ENCODE measurements around the gene ZNG1F.
"Not testable (repeated sequence)": the region's sequence is repeated elsewhere in the genome, so short reads cannot be mapped to it uniquely, and the experiment has no call there.

Gene ZNG1F

DNA sequence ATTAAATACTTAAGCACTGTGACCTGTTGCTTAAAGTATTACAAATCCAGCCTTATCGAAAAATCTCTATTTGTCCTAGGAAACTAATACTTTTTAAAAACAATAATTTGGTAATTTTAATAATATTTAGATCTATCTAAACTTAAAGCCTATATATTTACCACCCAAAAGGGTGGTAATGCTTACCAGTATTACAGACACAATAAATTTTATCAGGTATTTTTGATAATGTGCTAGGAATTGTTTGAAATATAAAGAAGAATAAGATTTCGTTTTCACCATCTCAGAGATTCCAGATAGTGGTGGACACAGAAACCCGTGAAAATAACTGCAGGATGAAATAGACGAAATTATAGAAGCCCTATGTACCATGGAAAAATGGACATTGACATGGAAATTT lies 68.4 kb downstream of the ZNG1F start:
- not testable (repeated sequence) for DNase-seq

DNA sequence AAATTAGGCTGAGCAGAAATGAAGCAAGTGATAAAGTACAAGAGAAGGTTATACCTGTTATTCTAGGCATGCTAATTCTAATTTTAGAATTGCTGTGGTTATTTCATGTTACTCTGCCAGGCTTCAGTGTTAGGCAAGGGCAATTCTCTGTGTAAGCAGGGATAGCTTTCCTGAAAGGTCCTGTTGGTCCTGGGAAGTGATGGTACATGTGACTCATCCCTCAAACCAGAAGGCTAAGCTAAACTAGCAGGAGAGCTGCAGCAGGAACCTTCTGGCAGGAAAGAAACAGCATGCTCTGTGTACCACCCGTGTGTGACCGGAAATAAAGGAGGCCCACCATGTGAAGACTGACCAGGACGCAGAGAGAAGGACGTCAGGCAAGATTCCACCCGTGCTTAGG lies 69.4 kb downstream of the ZNG1F start:
- DNase-seq: not testable (repeated sequence)

DNA sequence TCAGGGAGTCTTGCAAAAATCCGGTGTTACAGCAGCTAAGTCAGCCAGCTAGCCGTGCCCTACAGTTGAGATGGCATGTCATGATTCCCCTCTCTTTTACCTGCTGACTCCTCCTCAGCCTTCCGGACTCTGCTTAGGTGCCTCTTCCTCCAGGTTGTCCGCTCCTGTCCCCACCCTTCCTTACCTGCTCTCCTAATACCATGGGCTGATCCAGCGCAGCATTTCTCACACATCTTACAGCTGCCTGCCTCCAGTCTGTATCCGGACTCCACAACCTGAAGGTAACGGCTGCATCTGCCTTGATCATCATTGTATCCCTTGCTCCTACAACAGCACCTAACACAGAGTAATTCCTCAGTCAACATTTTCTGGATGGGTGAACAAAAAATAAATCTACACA lies 69.8 kb downstream of the ZNG1F start:
- not testable (repeated sequence) for DNase-seq

DNA sequence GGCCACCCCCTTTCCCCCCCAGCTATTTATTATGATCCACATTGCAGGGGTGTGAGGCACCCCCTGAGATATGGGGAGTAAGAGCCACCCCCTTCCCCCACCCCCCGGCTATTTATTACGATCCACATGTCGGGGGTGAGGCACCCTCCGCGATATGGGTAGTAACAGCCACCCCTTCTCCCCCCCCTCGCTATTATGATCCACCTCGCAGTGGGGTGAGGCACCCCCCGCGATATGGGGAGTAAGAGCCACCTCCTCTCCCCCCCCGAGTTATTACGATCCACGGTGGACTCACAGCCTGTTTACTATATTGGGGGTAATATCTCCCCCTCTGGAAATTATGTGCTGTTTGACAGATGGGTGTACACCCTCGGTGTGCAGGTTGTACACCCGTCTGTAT lies 75.8 kb downstream of the ZNG1F start:
- DNase-seq: not testable (repeated sequence)

DNA sequence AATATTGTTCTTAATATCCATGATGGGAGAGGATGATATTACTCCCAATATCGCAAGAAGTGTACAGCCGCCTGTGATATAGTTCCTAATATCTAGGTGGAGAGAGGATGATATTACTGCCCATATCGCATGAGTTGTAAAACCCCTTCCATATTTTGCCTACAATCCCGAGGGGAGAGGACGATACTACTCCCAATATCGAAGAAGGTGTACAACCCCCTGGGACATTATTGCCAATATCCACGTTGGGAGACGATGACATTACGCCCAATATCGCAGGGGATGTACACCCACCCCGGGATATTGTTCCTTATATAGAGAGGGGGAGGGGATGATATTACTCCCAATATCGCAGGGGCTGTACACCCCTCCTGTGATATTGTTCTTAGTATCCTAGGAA lies 77.7 kb downstream of the ZNG1F start:
- DNase-seq: not testable (repeated sequence)

DNA sequence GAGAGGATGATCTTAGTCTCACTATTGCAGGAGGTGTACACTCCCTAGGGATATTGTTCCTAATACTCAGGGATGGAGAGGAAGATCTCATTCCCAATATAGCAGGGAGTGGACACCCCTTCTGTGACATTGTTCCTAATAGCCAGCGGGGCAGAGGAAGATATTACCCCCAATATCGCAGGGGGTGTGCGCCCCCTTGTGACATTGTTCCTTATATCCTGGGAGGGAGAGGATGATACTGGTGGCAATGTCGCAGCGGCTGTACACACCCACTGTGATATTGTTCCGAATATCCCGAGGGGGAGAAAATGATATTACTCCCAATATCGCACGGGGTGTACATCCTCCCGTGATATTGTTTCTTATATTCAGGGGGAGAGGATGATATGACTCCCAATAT lies 78.2 kb downstream of the ZNG1F start:
- DNase-seq: not testable (repeated sequence)

DNA sequence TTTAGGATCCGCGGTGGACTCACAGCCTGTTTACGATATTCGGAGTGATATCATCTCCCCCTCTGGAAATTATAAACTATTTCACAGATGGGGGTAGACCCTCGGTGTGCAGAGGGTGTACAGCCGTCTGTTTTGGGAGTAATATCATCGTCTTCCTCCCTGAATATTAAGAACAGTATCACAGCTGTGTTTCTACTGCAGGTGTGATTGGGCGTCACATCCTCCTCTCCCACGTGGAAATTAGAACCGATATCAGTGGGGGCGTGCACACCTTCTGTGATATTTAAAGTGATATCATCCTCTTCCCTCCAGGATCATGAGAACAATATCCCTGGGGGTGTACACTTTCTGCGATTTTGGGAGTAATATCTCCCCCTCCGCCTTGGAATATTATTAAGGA lies 79.9 kb downstream of the ZNG1F start:
- not testable (repeated sequence) for DNase-seq

DNA sequence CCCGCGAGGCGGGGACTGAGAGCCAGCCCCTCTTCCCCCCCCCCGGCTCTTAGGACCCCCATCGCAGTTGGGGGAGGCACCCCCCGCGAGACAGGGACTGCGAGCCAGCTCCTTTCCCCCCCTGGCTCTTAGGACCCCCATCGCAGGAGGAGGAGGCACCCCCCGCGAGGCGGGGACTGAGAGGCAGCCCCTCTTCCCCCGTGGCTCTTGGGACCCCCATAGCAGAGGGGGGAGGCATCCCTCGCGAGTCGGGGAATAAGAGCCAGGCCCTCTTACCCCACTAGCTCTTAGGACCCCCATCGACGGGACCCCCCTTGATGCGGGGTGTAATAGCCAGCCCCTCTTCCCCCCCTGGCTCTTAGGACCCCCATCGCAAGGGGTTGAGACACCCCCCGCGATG lies 80.3 kb downstream of the ZNG1F start:
- not testable (repeated sequence) for DNase-seq

DNA sequence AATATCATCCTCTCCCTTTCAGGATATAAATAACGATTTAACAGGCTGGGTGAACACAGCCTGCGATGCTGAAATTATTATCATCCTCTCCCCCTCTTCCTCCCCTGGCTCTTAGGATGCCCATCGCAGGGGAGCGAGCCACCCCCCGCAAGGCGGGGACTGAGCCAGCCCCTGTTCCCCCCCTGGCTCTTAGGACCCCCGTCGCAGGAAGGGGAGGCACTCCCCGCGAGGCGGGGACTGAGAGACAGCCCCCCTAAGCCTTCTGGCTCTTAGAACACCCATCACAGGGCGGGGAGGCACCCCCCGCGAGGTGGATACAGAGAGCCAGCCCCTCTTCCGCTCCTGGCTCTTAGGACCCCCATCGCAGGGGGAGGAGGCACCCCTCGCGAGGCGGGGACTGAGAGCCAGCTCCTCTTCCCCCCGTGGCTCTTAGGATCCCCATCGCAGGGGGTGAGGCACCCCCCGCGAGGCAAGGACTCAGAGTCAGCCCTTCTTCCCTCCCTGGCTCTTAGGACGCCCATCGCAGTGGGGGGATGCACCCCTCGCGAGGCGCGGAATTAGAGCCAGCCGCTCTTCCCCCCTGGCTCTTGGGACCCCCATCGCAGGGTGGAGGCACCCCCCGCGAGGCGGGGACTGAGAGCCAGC lies 82.5 kb downstream of the ZNG1F start:
- DNase-seq: not testable (repeated sequence)

DNA sequence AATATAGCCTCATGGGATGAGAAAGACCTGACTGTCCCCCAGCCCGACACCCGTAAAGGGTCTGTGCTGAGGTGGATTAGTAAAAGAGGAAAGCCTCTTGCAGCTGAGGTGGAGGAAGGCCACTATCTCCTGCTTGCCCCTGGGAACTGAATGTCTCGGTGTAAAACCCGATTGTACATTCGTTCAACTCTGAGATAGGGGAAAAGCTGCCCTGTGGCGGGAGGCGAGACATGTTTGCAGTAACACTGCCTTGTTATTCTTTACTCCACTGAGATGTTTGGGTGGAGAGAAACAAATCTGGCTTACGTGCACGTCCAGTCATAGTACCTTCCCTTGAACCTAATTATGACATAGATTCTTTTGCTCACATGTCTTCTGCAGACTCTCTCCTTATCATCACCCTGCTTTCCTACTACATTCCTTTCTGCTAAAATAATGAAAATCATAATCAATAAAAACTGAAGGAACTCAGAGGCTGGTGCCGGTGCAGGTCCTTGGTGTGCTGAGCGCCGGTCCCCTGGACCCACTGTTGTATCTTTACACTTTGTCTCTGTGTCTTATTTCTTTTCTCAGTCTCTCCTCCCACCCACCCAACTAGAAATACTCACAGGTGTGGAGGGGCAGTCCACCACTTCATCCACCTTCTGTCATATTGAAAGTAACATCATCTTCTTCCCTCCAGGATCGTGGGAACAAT lies 83.4 kb downstream of the ZNG1F start:
- DNase-seq: not testable (repeated sequence)

DNA sequence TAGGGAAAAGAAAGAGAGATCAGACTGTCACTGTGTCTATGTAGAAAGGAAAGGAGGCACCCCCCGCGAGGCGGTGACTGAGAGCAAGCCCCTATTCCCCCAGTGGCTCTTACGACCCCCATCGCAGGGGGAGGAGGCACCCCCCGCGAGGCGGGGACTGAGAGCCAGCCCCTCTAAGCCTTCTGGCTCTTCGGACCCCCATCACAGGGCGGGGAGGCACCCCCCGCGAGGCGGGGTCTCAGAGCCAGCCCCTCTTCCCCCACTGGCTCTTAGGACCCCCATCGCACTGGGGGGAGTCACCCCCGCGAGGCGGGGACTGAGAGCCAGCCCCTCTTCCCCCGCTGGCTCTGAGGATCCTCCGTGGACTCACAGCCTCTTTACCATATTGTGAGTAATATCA lies 84.6 kb downstream of the ZNG1F start:
- DNase-seq: not testable (repeated sequence)

DNA sequence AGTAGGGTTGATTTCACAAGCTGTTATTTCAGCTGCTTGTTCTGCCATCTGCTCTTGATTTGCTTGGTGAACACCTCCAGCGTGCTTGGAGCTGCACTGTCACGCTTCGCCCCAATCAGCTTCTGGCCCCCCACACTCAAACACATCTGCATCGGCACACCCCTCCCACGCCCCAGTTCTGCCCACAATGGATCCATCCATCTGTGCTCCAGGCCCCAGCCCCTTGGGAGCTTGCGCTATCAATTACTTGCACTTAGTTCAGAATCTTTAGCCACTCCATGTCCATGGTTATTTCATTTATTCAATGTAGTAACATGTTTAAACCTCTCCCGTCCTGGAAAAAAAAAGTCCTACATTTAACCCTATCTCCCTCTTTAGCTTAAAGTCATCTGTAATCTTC lies 88.6 kb downstream of the ZNG1F start:
- not testable (repeated sequence) for DNase-seq

DNA sequence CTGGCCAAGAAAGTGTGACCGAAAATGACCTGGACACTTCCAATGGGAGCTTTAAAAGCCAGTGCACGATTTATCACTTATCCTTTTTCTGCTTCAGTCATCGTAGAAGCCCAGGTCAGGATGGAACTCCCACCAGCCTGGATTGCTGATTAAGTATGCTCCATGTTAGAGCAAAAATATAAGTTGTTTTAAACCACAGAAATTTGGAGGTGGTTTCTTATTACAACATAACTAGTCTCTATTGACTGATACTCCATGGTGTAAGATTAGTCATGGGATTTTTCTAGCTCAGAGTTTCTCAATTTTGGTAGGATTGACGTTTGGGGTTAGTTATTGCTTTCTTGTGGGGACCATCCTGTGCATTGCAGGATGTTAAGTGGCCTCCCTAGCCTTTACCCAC lies 90.4 kb downstream of the ZNG1F start:
- not testable (repeated sequence) for DNase-seq

DNA sequence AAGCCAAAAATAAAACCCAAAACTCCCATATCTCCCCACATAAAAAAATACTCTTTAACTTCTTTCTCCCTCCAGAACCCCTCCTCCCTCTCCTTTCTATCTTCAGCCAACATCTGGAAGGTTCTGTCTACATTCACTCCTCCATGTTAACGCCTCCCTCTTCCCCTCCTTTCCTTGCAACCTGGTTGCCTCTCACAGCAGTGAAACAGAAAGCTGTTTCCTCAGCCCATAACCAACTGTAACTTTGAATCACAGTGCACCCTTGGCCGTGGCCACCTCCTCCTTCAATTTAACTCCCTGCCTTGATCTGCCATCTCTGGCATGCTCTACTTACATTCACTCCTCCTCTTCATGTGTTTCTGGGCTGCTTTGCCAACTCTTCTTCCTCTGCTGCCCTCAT lies 94.1 kb downstream of the ZNG1F start:
- not testable (repeated sequence) for DNase-seq

DNA sequence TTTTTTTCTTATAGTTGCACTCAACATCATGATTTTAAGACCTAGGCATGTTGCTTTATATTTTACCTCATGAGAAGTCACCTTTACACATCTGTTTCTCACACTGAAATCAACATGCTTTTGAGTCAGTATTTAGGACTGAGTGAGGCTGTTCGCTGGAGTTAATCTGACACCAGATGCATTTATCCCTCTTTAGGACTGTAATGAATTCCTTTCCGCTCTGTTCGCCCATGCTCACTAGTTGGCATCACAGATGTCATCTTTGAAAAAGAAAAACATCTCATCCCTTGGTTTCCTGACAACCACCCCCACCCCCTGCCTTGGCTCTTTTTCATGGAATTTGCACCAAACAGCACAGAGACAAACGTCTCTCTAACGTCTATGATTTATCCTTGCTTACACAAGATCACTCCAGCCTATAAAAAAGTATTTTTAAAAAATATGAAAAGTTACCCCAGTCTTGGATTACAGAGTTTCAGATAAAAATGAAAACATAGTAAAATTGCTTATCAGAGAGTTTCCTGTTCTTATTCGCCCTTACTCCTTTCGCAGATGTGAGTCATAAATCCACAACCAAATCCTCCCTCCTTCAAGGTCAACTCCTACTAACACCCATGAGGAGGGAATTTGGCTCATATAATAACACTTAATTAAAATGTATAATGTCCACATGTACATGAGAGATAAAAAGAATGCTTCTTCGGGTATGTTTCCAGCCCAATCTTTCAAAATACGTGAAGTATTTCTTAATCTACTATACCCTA lies 94.9 kb downstream of the ZNG1F start:
- not testable (repeated sequence) for DNase-seq

DNA sequence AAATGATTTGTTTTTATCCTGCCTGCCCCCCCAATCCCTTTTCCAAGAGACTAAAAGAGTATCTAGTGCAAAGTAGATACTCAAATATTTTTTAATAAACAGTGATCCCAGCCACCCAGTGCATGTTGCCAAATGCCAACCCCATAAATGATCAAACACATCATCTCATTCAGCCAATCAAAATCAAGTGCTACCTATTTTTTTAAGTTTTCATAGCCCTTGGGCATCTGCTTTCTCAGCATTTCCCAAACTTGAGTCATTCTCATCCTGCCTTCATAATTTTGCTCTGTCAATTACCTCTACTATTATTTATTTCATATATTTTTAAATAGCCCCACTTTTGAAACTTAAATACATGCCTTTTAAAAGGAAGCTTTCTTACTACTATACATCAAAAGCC lies 98.2 kb downstream of the ZNG1F start:
- DNase-seq: not testable (repeated sequence)

DNA sequence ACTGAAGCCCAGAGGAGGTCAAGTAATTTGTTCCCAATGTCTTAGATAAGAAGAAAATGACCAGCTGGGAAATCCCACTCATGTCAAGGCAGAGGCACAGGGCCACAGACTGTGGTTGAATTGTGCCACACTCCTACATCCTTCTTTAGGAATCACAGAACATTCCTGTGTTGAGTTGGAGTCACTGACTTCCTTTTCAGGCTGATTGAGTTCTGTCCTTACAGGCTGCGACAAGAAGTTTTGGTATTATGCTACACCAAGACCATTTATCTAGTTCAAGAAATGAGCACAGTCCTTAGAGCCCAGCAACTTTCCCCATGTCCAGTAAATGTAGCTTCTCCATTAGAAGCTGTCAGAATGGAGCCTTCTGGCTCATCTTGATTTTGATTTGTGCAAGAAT lies 98.7 kb downstream of the ZNG1F start:
- not testable (repeated sequence) for DNase-seq

DNA sequence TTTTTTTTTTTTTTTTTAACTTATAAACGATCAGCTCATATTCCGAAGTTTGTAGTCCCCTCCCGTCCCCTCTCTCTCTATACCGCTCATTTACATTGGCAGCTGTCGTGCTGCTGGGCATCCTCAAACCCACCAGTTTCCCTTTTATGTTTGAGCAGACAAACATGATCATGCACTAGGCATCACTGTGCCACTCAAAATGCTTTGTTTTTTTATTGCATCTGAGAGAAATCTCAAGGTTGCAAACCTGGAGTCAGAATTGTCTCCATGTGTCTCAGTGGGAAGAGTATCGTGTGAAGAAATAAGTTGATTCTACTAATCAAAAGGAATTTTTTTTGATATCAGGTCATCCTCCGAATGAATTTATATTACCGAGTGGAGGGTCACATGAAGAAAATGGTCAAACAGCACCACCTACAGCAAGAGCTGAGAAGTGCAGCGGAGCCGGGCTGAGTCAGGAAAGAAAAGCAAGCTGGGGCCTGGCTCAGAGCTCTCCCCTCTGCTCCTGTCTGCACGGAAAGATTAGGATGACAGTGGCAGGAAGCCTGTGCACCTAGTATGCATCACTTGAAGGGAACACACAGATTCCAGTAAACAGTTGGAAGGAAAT lies 100.6 kb downstream of the ZNG1F start:
- not testable (repeated sequence) for DNase-seq

DNA sequence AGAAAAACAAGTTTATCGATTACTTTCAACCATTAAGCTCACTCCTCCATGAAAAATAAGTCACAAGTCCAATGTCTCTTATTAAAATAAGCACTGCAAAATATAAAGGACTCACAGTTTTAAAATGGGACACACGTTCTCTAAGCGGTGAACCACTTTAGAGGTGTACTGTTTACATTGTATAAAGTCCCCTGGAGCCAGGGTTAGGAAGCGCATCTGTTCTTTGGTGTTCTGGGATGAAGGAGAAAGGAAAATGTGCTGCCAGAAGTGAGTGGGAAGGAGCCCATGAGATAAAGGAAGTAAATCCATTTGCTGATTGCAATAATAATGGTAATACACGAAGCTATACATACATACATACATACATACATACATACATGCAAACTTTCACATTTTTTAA lies 101.2 kb downstream of the ZNG1F start:
- not testable (repeated sequence) for DNase-seq

DNA sequence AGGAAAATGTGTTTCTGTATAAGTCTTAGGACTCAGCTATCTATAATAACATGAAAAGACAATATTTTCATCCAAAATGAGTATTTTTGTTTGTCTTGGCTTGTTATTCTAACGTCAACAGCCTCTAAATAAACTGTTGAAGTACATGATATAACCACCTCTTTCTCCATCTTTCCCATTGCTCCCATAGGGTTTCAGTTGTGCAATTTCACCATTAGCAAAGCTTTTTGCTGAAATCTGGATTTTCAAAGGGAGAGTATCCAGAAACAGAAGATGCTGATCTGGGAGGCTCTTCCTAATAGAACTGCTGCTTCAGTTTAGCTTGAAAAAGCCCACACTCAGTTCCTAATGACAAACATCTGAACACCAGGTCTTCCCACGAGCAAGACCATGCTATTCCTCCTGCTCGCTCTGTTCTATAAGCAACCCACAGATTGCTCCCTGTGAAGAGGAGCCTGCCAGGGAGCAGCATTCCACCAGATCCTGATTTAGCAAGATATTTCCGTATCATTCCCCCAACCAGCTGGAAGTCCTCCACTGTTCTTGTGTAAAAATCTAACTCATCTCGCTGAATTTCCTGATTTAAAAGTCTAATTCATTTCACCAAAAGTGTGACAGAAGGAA lies 101.8 kb downstream of the ZNG1F start:
- not testable (repeated sequence) for DNase-seq

DNA sequence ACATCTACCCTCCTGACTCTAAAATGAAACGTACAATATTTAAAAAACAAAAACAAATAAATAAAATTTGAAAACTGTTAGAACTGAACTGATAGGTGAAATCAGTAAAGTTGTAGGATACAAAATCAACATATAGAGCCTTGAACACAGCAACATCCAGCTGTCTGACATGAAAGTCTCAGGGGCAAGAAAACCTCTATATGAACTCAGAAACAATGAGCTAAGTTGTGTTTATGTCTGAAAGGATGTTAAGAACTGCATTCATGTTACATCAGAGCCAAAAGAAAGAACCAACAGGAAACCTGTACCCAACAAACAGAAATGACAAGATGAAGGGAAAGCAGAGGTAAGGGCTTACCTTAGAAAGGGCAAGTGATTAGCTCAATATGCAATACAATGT lies 102.4 kb downstream of the ZNG1F start:
- DNase-seq: not testable (repeated sequence)

DNA sequence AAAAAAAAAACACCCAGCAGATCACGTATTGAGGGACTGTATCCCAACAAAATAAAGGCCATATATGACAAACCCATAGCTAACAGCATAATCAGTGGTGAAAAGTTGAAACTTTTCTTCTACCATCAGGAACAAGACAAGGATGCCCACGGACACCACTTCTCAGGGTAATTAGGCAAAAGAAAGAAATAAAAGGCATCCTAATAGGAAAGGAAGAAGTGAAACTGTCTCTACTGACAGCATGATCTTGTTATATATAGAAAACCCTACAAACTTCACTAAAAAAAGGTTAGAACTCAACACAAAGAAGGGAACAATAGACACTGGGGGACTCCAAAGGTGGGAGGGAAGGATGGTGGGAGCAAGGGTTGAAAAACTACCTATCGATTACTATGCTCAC lies 102.9 kb downstream of the ZNG1F start:
- DNase-seq: not testable (repeated sequence)

DNA sequence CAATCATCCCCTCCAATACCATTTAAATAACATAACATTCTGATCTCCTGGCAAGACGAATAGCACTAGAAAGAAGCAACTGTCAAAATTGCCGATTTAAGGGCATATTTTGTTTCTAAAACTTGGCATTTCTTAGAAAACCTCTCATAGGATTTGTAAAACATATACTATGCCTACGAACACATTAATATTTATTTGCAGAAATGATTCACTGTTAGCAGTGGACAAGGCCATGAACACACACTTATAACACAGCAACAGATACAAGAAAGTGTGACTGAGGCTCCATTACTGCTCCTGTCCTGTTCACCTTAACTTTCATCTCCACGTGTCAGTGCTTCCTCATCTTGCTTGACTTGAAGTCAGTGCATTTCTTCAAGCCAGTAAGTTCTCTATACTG lies 106.8 kb downstream of the ZNG1F start:
- not testable (repeated sequence) for DNase-seq
